ENCODE measurements around the gene MCOLN3.
"Not testable (repeated sequence)": the region's sequence is repeated elsewhere in the genome, so short reads cannot be mapped to it uniquely, and the experiment has no call there.

Gene MCOLN3

GRCh38 chr1:84995484-84996334, 52.6 kb downstream of the MCOLN3 start:
- DNase-seq (ENCODE audit: low read depth in 3 of 3), result no peak

GRCh38 chr1:84991097-84991920, 57.0 kb downstream of the MCOLN3 start:
- DNase-seq (ENCODE audit: low read depth in 3 of 3), result no peak

GRCh38 chr1:84988588-84988987, 59.7 kb downstream of the MCOLN3 start:
- DNase-seq (ENCODE audit: low read depth in 3 of 3), result no peak

GRCh38 chr1:84986561-84986960, 61.7 kb downstream of the MCOLN3 start:
- not testable (repeated sequence) for DNase-seq (ENCODE audit: low read depth in 3 of 3)

GRCh38 chr1:84985365-84985764, 62.9 kb downstream of the MCOLN3 start:
- DNase-seq (ENCODE audit: low read depth in 3 of 3), result no peak

GRCh38 chr1:84982395-84982794, 65.9 kb downstream of the MCOLN3 start:
- no peak for DNase-seq (ENCODE audit: low read depth in 3 of 3)

GRCh38 chr1:84975035-84975434, 73.3 kb downstream of the MCOLN3 start:
- no peak for DNase-seq (ENCODE audit: low read depth in 3 of 3)

- DNase-seq (ENCODE audit: low read depth in 3 of 3), result no peak
These were observed 74.6 kb downstream of the MCOLN3 start for GRCh38 chr1:84973498-84974334.

GRCh38 chr1:84972377-84972987, 75.8 kb downstream of the MCOLN3 start:
- DNase-seq (ENCODE audit: low read depth in 3 of 3), result no peak

- no peak for DNase-seq (ENCODE audit: low read depth in 3 of 3)
These were observed 76.3 kb downstream of the MCOLN3 start for GRCh38 chr1:84971957-84972356.

- no peak for DNase-seq (ENCODE audit: low read depth in 3 of 3)
These were observed 78.6 kb downstream of the MCOLN3 start for GRCh38 chr1:84969489-84970250.

- DNase-seq (ENCODE audit: low read depth in 3 of 3), result no peak
These were observed 79.4 kb downstream of the MCOLN3 start for GRCh38 chr1:84968865-84969264.

GRCh38 chr1:84968101-84968500, 80.2 kb downstream of the MCOLN3 start:
- DNase-seq (ENCODE audit: low read depth in 3 of 3), result no peak
